EH (cell line): Measurements from ENCODE around the gene C4BPA.
A peak's percentile ranks its signal among the peaks of the same experiment; 100 is the strongest.

Source experiments
- DNase-seq: peaks from one replicate; pipeline ENCODE4 v3.0.0-alpha.2; 2015; ENCODE audit warnings: low read depth

C4BPA gene

DNA sequence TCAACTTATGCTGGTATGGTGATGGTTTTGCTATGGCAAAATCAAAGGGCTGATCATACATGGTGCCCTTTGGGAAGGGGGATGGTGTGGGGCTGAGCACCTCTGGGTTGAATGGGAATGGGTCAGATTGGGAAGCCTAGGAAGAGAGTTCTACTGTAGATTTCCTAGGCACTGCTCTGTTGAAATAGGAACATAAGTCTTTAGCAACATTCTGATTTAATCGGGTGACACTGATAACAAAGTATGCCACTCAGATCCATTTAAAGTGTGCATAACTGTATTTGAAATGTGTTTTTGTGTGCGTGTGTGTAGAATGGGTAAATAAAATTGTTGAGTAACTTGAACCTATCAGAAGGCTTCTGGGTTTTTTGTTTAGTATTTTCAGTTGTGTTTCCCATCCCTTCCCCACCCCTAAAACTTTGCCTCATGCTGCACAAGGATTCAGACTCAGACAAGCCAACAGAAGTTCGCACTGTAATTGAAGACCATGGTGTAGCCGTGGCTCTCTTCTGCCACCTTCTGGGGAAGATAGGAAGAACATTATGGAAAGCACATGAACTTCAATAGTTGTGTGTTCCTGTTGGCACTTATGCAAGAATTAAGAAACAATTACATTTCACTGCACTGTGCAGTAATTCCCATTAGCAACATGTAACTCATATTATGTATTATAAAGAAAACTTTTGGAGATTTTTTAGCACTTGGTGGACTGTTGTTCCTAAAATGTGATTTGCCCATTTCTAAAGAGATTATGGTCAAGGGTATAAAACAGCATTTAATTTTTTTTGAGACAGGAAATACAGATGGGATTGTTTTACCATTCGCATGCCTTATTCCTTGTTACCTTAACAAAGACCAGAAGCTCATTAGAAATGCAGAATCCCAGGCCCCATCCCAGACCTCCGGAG, 26.3 kb upstream of the C4BPA start:
- peak; percentile 78 for DNase-seq

DNA sequence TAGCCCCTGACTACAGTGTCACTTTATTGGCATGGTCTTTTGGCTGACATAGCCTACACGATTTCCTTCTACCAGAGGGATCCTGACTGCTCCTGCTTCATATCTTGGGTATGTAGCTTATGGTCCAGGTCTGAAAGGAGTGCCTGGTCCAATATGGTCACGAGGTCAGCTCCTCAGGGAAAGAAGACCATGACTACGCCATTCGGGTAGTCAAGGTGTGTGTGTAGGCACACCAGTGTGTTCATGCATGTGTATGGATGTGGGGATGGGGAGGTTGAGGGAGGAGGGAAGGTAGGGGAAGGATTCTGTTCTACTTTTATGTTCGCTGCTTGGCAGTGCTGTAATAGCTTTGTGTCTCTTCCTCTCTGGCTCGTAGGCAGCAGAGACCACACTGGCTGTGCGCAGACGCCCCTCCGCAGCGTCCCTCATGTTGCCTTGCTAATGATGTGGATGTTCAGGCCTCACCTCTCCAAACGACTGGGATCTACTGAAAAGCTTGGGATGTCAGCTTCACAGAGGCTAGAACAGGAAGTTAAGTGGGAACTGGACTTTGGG, 25.4 kb upstream of the C4BPA start:
- DNase-seq: no peak

DNA sequence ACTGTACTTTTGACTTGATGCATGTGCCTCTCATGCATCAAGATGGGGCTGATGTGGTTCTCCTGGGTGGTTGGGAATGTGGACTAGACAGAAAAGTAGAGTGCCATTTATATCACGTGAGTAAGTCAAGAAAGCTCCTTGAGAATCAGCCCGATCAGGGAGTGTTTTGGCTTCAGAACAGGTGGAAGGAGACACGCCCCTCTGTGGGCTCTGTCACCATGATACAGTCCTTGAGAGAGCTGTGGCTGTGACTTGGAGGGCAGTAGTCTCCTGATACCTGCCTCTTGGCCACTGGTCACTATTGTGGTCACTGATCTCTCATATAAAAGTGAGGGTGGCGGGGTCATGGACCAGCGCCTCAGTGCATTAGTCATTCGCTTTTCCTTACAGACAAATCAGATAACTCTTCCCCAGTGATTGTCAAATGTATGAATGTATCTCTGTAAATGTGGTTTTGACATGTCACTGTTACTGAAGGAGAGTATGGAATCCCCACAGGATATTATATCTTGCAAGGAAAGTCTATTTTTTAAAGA, 24.3 kb upstream of the C4BPA start:
- DNase-seq: no peak

DNA sequence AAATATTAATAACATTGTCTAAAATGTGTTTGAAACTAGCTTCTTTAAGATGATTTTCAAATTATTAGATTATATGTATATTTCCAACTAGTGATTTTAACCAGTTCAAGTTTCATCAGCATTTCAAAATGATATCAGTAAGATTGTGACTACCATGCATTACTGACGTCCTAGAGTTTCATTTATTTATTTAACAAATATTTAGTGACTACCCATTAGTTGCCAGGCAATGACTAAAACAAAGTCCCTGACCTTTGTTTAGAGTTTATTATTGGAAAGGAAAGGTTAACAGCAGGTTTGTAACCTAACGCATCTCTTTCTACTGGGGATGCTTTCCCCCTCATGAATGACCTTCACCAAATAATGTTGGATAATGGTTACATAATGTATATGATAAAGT, 22.9 kb upstream of the C4BPA start:
- no peak for DNase-seq

DNA sequence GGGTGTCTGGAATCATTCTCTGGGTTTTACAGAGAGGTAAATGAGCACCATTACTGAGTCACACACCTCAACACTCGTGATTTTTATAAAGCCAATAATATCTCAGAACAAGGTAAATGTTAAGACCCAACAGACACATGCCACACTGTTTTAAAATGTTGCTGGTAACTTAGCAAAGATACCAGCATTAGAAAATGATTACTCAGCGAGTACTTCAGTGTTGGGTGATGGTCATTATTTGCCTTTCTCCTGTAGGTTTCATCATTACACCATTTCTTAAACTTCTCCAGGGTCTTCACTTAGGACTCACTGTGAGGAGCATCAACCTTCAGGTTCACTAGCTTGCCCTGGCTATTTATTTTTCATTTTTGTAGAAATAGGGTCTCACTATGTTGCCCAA, 22.2 kb upstream of the C4BPA start:
- no peak for DNase-seq

DNA sequence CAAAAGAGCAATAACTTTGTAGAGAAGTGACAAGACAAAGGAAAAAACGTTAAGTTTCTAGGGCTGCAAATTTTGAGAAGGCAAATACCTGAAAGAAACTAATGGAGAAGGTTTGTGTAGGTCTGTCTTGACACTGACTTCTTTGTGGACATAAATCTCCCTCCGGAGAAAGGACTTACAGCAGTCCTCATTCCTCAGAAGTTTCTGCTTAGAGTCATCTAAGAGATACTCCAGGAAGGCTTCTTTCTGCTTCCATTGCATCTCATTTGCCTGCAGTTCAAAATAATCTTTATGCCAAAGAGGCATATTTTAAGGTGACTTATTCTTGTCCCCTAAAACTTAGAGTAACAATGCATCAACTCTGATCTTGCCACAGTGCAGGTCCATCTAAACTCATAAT, 19.8 kb upstream of the C4BPA start:
- peak; percentile 46 for DNase-seq

DNA sequence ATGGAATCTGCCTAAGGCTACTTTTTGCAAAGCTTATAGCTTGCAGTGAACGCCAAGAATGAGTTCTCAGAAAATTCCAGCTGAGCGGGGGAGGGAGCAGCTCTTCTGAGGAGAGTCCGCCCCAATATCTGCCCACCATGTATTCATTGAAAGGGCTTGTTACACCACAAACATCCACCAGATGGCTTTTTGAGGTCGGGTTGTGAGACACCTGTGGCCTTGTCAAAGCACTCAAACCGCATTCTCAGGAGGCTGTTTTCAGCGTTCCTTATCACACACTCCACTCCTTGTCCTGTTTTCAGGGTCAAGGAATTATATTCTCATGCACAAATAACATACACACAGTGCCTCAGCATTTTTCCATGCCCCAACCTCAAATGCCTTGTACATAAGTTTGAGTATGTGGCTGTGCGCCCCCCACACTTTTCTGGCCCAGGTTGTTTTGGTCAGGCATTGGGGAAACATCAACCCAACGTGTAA, 19.3 kb upstream of the C4BPA start:
- DNase-seq: peak; percentile 60

DNA sequence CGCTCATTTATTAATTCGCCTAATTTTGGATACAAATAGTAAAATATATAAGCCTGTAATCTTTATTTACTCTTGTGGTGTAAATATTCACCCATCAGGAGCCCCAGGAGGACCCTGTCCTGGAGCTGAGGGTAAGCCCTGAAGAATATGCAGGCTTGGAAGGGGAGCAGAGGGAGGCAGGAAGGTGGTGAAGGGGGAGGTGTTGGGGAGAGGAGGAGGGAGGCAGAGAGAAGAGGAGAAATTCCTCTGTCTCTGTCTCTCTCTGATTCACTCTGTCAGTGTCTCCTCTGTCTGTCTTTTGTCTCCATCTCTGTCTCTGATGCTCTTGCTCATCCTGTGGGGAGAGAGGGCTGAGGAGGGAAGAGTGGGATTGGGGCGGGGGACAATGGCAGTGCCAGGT, 18.1 kb upstream of the C4BPA start:
- no peak for DNase-seq

DNA sequence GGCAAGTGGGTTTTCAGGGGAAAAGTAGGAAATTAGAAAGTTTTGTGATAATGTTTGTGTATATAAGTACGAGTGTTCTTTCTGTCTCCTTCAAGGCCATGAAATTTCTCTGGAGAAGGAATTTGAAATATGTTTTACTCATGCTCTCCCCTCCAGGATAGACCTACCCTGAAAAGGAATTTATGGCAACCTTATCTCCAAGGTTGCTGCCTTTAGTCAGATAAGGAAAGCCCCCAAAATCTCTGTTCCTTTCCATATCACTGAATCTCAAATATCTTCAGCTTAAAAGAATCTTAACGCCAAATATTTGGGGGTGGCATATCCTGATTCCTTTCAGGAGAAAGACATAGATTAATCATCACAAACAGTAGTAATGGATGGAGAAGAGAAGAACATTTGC, 15.9 kb upstream of the C4BPA start:
- peak; percentile 29 for DNase-seq

DNA sequence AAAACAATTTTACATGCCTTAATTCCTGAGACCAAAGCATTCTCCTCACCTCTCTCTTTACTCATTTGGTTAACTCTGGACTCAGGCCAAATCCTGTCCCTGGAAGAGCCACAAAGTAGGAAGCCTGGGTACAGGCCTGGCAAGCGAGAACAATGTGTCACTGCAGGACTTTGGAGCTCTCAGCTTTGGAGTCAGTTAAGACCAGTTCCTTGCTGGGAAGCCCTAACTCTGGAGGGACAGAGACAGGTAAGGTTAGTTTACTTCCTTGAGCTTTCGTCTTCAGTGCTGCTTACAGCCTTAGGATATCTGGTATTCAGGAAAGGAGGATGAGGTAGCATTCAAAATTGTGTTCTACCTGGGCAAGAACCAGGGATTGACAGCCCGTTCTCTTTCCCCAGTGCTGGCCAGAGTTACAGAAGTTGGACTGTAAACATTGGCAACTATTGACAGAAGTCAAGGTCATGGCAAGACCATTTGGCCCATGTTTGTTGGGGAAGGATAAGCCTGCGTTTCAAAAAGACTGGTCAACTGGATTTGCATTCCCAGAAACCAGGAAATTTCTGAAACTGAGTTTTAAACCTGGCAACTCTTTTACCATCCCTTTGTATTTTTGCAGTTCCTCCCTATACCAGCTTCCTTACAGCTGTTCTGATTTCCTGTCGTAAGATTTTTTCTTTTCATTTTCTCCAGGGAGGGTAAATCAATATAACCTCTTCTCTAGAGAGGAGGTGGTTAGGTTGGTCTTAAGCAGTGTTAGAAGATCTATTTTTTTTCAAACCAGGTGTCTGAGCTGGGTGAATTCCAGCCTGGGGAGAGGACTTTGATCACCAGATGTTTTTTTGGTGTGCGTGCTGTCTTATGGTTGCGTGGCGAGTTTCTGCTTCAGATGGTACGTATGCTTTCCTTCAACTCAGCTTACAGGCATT, 15.1 kb upstream of the C4BPA start, which contains the start of gene C4BPB:
Gene C4BPB, plus strand, starts transcription at position 160 of the 926 bp plus-strand sequence. Its CDS starts 672 bp downstream, at position 832.
- peak; percentile 20 for DNase-seq

DNA sequence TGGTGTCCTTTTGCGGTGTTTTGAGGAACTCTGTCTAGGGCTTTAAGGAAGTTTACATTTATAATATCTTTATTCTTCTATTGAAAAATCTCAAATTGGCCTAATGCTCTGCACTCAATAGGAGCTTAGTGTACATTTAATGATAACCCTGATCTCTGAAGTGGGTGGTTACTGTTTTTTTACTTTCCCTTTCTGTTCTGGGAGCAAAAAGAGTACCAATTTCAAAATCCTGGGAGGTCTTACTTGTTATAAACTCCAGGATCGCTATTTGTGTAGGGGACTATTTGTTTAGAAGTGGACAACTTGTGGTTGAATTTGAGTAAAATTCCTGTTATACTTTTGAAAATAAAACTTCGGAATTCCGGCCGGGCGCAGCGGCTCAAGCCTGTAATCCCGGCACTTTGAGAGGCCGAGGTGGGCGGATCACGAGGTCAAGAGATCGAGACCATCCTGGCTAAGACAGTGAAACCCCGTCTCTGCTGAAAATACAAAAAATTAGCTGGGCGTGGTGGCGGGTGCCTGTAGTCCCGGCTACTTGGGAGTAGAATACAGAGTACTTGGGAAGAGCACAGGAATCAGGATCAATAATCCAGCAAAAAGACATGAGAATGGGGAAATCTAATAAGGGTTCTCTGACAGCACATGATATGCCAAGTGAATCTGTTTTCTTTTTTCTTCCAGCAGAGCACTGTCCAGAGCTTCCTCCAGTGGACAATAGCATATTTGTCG, 14.2 kb upstream of the C4BPA start:
- no peak for DNase-seq

DNA sequence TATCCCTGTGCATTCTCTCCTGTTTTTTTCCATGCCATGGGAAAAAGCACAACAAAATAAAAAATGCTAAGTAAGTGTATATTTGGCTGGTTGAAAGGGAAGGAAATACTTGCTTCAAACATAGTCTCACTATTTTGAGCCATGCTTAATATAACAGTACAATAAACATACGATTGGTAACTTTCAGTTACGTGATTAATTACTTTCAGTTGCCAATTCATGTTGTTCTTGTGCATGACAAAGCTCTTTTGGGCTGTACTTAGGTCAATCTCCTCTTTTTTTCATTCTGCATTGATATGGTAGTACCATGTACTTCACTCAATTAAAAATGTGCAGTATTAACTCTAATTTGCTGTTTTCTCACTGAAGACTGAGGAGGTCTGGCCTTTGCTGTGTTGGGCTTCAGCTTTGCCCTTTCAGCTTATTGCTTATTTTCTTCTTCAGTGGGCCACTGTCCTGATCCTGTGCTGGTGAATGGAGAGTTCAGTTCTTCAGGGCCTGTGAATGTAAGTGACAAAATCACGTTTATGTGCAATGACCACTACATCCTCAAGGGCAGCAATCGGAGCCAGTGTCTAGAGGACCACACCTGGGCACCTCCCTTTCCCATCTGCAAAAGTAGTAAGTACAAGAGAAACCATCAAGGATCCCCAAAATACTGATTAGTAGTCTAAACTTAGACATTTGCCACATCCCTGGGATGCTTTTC, 12.7 kb upstream of the C4BPA start:
- no peak for DNase-seq

DNA sequence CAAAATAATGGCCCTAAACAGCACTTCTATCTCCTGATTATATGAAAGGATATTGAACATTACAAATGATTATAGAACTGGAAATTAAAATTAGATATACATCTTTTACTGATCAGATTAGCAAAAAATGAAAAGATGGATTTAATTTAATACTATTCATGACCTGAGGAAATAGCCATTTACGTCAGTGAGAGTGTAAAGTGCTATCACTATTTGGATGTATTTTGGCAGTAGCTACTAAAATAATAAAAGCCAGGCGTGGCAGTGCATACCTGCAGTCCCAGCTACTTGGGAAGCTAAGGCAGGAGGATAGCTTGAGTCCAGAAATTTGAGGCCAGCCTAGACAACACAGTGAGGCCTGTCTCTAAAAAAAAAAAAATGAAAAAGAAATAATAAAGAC, 10.1 kb upstream of the C4BPA start:
- no peak for DNase-seq

DNA sequence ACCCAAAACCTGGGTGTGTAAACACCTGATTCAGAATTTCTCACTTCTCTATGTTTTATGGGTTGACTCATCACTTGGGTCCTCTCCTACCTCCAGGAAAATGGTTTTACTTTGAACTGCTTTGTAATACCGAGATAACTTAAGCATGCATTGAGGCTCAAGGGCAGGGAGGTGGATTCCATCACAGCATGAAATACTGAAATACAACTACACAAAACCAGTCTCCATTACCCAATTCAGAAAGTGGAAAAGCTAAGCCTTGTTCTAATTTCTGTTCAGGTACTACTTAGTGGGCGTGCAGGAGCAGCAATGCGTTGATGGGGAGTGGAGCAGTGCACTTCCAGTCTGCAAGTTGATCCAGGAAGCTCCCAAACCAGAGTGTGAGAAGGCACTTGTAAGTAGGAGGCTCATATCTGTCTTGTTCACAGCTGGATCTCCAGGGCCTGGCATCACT, 6.1 kb upstream of the C4BPA start:
- DNase-seq: no peak

DNA sequence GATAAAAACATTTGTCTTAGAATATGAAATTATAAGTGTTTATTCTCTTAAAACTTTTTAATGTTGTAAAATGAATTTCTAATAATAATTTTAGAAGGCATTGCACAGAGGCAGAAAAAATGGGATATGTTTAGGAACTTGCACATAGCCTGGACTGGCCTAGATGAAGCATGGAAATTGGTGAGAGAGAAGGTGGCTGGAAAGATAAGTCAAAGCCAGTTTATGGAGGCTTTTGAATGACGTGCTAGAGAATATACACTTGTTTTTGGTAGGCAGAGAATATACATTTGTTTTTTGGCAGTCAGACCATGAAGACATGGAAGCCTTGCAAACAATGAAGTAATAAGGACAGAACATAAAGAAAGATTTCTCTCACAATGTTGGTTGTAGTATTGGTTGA, 2.3 kb upstream of the C4BPA start:
- DNase-seq: no peak

DNA sequence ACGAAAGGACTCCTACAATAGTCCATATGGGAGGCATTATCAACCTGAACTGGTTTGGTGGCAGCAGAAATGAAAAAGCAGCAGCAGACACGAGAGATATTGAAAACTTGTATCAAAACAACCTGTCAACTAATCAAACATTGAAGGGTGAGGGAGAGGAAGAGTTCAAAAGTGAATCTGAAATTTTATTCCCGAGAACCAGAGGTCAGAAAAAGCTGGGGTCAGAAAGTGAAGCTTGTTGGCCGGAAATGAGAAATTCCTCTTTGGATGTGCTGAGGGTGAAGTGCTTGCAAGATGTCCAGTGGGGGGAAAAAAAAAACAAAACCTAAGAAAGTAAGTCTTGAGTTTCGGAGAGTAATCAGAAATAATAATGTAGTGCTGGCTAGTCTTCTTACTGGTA, 1.9 kb upstream of the C4BPA start:
- no peak for DNase-seq

DNA sequence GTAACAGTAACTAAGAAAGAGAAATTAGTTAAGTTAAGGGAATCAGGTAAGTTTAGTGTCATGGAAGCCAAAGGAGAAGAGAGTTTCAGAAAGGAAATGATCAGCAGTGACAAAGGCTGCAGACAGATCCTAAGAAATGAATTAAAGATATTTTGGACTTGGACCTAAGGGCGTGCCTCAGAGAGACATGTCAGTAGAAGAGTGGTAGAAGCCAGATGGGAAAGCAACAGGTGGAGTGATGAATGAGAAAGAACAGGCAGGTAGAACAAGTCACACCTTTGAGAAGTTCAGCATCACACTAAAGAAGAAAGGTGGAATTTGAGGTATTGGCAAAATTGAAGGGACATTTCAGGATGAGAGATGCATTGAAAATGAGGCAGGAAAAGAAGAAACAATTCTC, 1.4 kb upstream of the C4BPA start:
- no peak for DNase-seq

DNA sequence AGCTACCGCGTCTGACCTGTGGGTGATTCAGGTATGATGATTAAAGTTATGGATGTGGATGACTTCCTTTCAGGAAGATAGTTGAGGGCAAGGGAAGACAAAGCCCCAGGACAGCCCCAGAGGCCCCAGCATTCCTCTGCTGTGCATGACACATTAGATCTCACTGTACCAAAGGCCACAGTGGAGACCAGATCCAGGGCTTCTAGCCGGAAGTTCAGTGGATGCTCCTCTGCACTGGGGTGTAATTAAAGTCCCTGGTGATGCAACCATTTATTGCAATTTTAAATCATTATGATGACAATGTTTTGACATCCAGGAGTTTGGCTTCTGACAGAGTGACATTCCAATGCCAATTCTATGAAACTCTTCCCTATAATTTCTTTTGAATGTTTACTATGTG, 5.0 kb downstream of the C4BPA start:
- DNase-seq: no peak

DNA sequence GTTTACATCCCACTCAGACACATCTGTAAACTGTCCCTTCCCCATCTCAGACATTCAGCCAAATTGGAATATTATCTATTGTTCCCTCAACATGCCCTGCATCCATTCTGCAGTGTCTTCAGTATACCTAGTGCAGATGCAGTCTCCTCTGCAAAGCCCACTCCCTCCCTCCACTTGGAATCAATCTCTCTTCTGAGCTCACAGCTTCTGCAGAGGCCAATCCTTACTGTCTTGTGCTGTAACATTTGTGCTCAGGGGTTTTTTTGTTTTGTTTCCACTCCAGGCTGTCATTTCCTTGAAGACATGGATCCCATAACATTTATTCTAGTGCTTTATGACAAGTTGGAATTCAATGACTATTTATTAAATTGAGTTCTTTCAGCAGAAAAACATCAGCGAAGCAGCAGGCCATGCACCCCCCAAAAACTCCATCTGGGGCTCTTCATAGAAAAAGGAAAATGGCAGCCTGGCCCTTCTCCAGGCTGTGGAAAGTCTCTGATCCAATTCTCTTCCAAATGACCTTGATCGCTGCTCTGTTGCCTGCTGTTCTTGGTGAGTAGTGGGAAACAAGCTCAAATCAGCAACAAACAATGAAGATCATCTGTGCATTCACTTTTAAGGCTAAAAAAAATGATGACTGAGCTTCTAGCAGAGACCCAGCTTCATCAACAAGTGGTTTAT, 8.7 kb downstream of the C4BPA start:
- no peak for DNase-seq

DNA sequence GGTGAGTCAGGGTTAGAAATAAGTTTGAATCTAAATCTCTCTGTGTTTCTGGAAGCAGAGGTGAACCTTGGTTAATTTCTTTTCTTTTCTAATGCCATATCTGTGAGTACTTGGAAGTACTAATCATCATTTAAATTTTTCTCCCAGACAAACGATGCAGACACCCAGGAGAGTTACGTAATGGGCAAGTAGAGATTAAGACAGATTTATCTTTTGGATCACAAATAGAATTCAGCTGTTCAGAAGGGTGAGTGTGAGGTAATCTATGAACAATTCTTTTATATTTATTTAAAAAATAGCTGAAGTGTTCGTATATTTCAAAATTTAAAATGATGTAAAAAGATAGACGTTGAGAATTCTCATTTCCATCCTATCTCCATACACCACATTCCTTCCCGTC, 11.2 kb downstream of the C4BPA start:
- DNase-seq: no peak
